Activated naive CD8-positive, alpha-beta T cell treated with anti-CD3 and anti-CD28 coated beads, Interleukin-2, amount 50 U/mL, for 24 hours (primary cell): ENCODE measurements around the gene TTC21B.

Source experiments
- ATAC-seq: fragments of 150-1000 bp; cut with Tn5 transposase; one replicate; pipeline ENCODE4 v1.10.0; 2021
- DNase-seq: peaks from one replicate; pipeline ENCODE4 v3.0.0; 2021
- H3K27ac Mint-ChIP-seq: one replicate; pipeline ENCODE4 v1.8.0; 2021; ENCODE audit warnings: mild to moderate bottlenecking, mixed read lengths
- H3K27me3 Mint-ChIP-seq: one replicate; pipeline ENCODE4 v1.8.0; 2021; ENCODE audit warnings: mixed read lengths
- H3K36me3 Mint-ChIP-seq: one replicate; pipeline ENCODE4 v1.8.0; 2021; ENCODE audit warnings: low read depth, mixed read lengths
- H3K4me1 Mint-ChIP-seq: one replicate; pipeline ENCODE4 v1.8.0; 2021; ENCODE audit warnings: mixed read lengths
- H3K4me3 Mint-ChIP-seq: one replicate; pipeline ENCODE4 v1.8.0; 2021; ENCODE audit warnings: mild to moderate bottlenecking, moderate library complexity, mixed read lengths
- H3K9me3 Mint-ChIP-seq: one replicate; pipeline ENCODE4 v1.8.0; 2021; ENCODE audit warnings: mixed read lengths

TTC21B gene

GRCh38 chr2:165903406-165903805 is 50.2 kb downstream of the TTC21B start:
- Mint-ChIP-seq H3K27me3 (no peaks in the 10 kb centered on the region), H3K36me3 (peaks cover 44% of the 10 kb centered on the region), H3K27ac (no peak overlapping the region), H3K4me3 (no peak overlapping the region), H3K4me1 (peaks cover 7% of the 10 kb centered on the region), H3K9me3 (no peaks in the 10 kb centered on the region)
- DNase-seq: no peak
- ATAC-seq: no peak

DNA sequence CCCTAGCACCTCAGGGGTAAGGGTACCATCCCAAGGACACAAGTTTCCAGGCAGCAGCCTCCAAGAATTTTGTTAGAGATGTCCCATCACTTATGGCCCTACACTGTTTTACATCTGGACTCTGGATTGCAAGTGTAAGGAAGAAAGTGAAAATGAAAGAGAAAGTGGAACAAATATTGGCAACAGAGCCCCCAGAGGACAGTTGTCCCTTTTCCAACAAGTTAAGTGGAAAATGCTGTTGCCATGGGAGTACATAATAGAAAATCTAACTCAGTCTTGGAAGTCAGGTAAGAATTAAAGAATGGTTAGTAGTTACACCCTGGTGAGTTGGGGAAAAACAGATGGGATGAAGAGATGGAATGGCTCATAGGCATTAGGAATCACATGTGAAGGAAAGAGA is 50.6 kb downstream of the TTC21B start:
- DNase-seq (no peak), ATAC-seq (no peak)
- Mint-ChIP-seq H3K36me3 (peaks cover 48% of the 10 kb centered on the region), H3K4me1 (peaks cover 7% of the 10 kb centered on the region), H3K4me3 (no peak overlapping the region), H3K27me3 (no peaks in the 10 kb centered on the region), H3K27ac (no peak overlapping the region), H3K9me3 (no peaks in the 10 kb centered on the region)

DNA sequence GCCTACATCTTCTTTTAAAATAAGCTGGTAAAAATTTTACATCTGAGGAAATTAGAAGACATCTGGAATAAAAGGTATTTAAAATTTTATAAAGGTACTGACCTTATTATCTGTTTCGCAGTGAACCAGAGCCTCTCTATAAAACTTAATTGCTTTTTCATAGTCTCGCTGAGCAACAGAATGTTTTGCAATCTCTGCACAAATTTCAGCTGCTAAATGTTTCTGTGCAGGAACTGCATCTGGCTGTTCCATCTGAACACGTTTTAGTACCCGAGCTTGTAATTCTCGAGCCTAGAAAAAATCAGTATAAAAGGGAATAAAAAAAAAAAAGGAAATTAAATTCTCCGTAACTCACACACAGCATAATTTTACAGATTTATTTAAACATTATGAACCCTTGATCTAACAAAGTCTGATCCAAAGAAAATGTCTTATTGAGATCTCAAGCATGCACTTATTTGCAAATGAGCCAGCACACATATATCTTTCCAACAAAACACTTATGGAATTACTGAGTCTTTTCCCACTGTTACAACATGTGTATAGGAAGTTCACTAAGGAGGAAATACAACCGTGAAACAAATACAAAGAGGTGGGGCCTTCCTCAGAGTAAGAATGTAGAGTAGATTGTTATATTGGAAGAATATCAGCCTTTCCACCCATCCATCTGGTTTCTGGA is 51.8 kb downstream of the TTC21B start:
- Mint-ChIP-seq H3K36me3 (peaks cover 51% of the 10 kb centered on the region), H3K4me1 (peaks cover 7% of the 10 kb centered on the region), H3K4me3 (no peak overlapping the region), H3K9me3 (no peaks in the 10 kb centered on the region), H3K27me3 (no peaks in the 10 kb centered on the region), H3K27ac (no peak overlapping the region)
- no peak for DNase-seq
- no peak for ATAC-seq

DNA sequence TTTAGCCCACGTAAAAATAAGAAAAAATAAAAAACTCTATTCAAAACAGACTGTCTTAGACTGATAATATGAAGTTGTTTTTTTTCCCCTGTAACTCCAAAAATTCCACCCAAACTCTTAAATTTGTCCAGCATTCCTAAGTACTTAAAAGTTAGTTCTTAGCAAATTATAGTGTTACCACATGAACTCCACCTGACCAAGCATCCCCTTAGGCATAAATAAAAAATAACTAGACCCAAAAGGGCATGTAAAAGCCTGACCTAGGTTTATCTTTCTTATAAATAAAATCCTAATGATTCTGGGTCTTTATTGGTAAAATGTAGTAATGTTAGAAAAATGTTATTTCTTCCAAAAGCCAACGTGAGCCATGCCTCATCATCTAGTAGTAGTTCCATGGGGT is 54.3 kb downstream of the TTC21B start:
- H3K4me1 Mint-ChIP-seq: peaks cover 7% of the 10 kb centered on the region
- no peaks in the 10 kb centered on the region for H3K9me3 Mint-ChIP-seq
- no peak overlapping the region for H3K4me3 Mint-ChIP-seq
- no peak for DNase-seq
- ATAC-seq: no peak
- H3K27me3 Mint-ChIP-seq: no peaks in the 10 kb centered on the region
- peaks cover 53% of the 10 kb centered on the region for H3K36me3 Mint-ChIP-seq
- H3K27ac Mint-ChIP-seq: no peak overlapping the region

DNA sequence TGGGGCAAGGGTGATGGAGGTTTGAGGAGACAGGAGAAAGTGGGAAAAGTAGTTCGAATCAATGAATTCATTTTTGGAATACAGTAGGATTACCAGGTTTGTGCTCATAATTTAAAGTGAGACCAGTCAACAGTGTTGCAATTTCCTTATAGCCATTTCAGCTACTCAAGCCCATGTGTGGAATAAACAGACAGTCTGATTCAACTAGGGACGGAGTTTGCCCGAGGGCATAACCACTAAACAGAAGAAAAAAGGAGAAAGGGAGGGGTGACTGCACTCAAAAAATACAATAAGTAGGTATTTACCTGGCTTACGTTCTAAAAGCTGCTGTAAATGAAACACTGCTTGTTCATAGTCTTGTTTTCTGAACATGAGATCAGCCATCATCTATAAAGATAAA is 55.2 kb downstream of the TTC21B start:
- no peaks in the 10 kb centered on the region for H3K27me3 Mint-ChIP-seq
- ATAC-seq: no peak
- H3K9me3 Mint-ChIP-seq: no peaks in the 10 kb centered on the region
- peaks cover 55% of the 10 kb centered on the region for H3K36me3 Mint-ChIP-seq
- no peak overlapping the region for H3K27ac Mint-ChIP-seq
- H3K4me1 Mint-ChIP-seq: peaks cover 7% of the 10 kb centered on the region
- no peak for DNase-seq
- no peak overlapping the region for H3K4me3 Mint-ChIP-seq

GRCh38 chr2:165897726-165898125 is 55.9 kb downstream of the TTC21B start:
- ATAC-seq: no peak
- Mint-ChIP-seq H3K4me1 (peaks cover 1% of the 10 kb centered on the region), H3K27ac (no peak overlapping the region), H3K4me3 (no peak overlapping the region), H3K9me3 (no peaks in the 10 kb centered on the region), H3K36me3 (peaks cover 49% of the 10 kb centered on the region), H3K27me3 (no peaks in the 10 kb centered on the region)
- no peak for DNase-seq

GRCh38 chr2:165897074-165897473 is 56.5 kb downstream of the TTC21B start:
- Mint-ChIP-seq H3K36me3 (peaks cover 51% of the 10 kb centered on the region), H3K9me3 (no peaks in the 10 kb centered on the region), H3K27ac (no peak overlapping the region), H3K27me3 (no peaks in the 10 kb centered on the region), H3K4me1 (no peaks in the 10 kb centered on the region), H3K4me3 (no peak overlapping the region)
- DNase-seq (no peak), ATAC-seq (no peak)

GRCh38 chr2:165895974-165896373 is 57.6 kb downstream of the TTC21B start:
- Mint-ChIP-seq H3K27me3 (no peaks in the 10 kb centered on the region), H3K36me3 (peaks cover 46% of the 10 kb centered on the region), H3K4me3 (no peak overlapping the region), H3K9me3 (no peaks in the 10 kb centered on the region), H3K4me1 (no peaks in the 10 kb centered on the region), H3K27ac (no peak overlapping the region)
- no peak for DNase-seq
- ATAC-seq: no peak

- no peak overlapping the region for H3K4me3 Mint-ChIP-seq
- DNase-seq: no peak
- ATAC-seq: no peak
- peaks cover 48% of the 10 kb centered on the region for H3K36me3 Mint-ChIP-seq
- no peak overlapping the region for H3K27ac Mint-ChIP-seq
- no peaks in the 10 kb centered on the region for H3K27me3 Mint-ChIP-seq
- H3K4me1 Mint-ChIP-seq: peaks cover 4% of the 10 kb centered on the region
- H3K9me3 Mint-ChIP-seq: no peaks in the 10 kb centered on the region
These were observed 60.0 kb downstream of the TTC21B start for GRCh38 chr2:165893556-165893955.

- peaks cover 4% of the 10 kb centered on the region for H3K4me1 Mint-ChIP-seq
- no peaks in the 10 kb centered on the region for H3K27me3 Mint-ChIP-seq
- no peaks in the 10 kb centered on the region for H3K9me3 Mint-ChIP-seq
- H3K36me3 Mint-ChIP-seq: peaks cover 38% of the 10 kb centered on the region
- DNase-seq (no peak), ATAC-seq (no peak)
- no peak overlapping the region for H3K4me3 Mint-ChIP-seq
- no peak overlapping the region for H3K27ac Mint-ChIP-seq
These were observed 61.0 kb downstream of the TTC21B start for GRCh38 chr2:165892526-165892925.

DNA sequence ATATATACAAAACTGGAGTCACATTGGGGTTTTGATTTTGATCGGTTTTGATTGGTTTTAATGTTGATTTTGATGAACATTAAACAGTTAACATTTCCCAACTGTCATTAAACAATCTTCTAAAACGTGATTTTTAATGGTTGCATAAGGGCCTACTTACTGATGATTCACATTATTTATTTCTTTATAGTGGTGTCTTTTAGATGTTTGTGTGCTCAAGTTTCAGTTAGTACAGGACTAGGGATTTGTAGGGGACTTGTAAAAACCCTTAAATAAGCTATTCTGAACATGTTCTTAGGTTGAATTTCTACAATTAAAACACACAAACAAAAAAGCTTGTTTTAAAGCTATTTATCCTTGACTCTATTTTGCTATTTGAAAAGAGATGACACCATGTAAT is 61.6 kb downstream of the TTC21B start:
- Mint-ChIP-seq H3K9me3 (no peaks in the 10 kb centered on the region), H3K4me1 (peaks cover 4% of the 10 kb centered on the region), H3K27ac (no peak overlapping the region), H3K27me3 (no peaks in the 10 kb centered on the region), H3K36me3 (peaks cover 34% of the 10 kb centered on the region), H3K4me3 (no peak overlapping the region)
- no peak for ATAC-seq
- no peak for DNase-seq

- Mint-ChIP-seq H3K4me1 (peaks cover 4% of the 10 kb centered on the region), H3K27me3 (no peaks in the 10 kb centered on the region), H3K36me3 (peaks cover 37% of the 10 kb centered on the region), H3K9me3 (no peaks in the 10 kb centered on the region), H3K4me3 (no peak overlapping the region), H3K27ac (no peak overlapping the region)
- DNase-seq (no peak), ATAC-seq (no peak)
These were observed 62.2 kb downstream of the TTC21B start for GRCh38 chr2:165891345-165891744.

- Mint-ChIP-seq H3K4me1 (peaks cover 4% of the 10 kb centered on the region), H3K27ac (no peak overlapping the region), H3K9me3 (no peaks in the 10 kb centered on the region), H3K27me3 (no peaks in the 10 kb centered on the region), H3K4me3 (no peak overlapping the region), H3K36me3 (peaks cover 33% of the 10 kb centered on the region)
- no peak for ATAC-seq
- DNase-seq: no peak
These were observed 63.8 kb downstream of the TTC21B start for GRCh38 chr2:165889798-165890197.

GRCh38 chr2:165889158-165889557 is 64.4 kb downstream of the TTC21B start:
- Mint-ChIP-seq H3K27ac (no peak overlapping the region), H3K9me3 (no peaks in the 10 kb centered on the region), H3K27me3 (no peaks in the 10 kb centered on the region), H3K4me3 (no peak overlapping the region), H3K36me3 (peaks cover 32% of the 10 kb centered on the region), H3K4me1 (peaks cover 4% of the 10 kb centered on the region)
- DNase-seq (no peak), ATAC-seq (no peak)

GRCh38 chr2:165888171-165888570 is 65.4 kb downstream of the TTC21B start:
- H3K27me3 Mint-ChIP-seq: no peaks in the 10 kb centered on the region
- H3K4me1 Mint-ChIP-seq: peaks cover 4% of the 10 kb centered on the region
- H3K36me3 Mint-ChIP-seq: peaks cover 37% of the 10 kb centered on the region
- ATAC-seq (no peak), DNase-seq (no peak)
- no peaks in the 10 kb centered on the region for H3K9me3 Mint-ChIP-seq
- H3K4me3 Mint-ChIP-seq: no peak overlapping the region
- H3K27ac Mint-ChIP-seq: no peak overlapping the region
